ENCODE measurements around the gene CHD3. TPM values are rescaled to one million over a fixed set of nuclear protein-coding genes. Genes with fewer than 3 reads are reported as not detected.
A peak's percentile ranks its signal among the peaks of the same experiment; 100 is the strongest.

Gene CHD3
- polyA plus RNA-seq, 1 of the 3 experiments (the other 2 are of a cell fraction): 56.2 TPM

- ChIA-PET CTCF (interaction anchor here (0.6 to 1.7 kb wide), 7 partner anchors 10 to 460 kb away, joined by 3 to 8 read pairs (median 3); no protein-coding TSS in a partner anchor), POLR2A (no interaction called here)
- Histone ChIP-seq H3K4me3 (ENCODE audit: low read depth in 2 of 2, low read length in 1 of 2) (no peak overlapping the region), H3F3A (replicated peaks; ENCODE audit: insufficient read depth) (peaks cover 54% of the 10 kb centered on the region), H3K4me2 (peak overlapping the region; percentile 92), H3K4me1 (ENCODE audit: control insufficient read depth in 1 of 2, insufficient read depth in 2 of 2, low read depth in 1 of 2, low read length in 1 of 2) (peaks cover 33 to 41% of the 10 kb centered on the region in 2 experiments), H2AFZ (ENCODE audit: low read depth) (no peak overlapping the region), H3K27me3 (ENCODE audit: insufficient read depth) (no peaks in the 10 kb centered on the region), H3K9me2 (no peaks in the 10 kb centered on the region), H3K9ac (peak overlapping the region; percentile 99; the same call in 1 of the 2 replicates), H4K20me1 (ENCODE audit: insufficient read depth) (peaks cover 43% of the 10 kb centered on the region), H3K79me2 (ENCODE audit: insufficient read depth) (peaks cover 67% of the 10 kb centered on the region), H3K27ac (ENCODE audit: low read depth in 2 of 2, low read length in 1 of 2) (peak overlapping the region; percentile 95 to 100), H3K9me3 (no peaks in the 10 kb centered on the region), H3K36me3 (replicated peaks in 1 of 2; ENCODE audit: control insufficient read depth in 1 of 2, insufficient read depth in 2 of 2, low read length in 1 of 2) (peaks cover 5 to 17% of the 10 kb centered on the region in 2 experiments)
- 80% methylated on average over 1 of the region's 1 CpG for WGBS (ENCODE audit: low lambda C conversion rate)
- TF ChIP-seq SMC3 (IDR thresholded peaks at IDR 0.05; ENCODE audit: low read depth, low read length): no peak
- TF ChIP-seq YY1 (IDR thresholded peaks at IDR 0.05; ENCODE audit: low read depth): no peak
- no peak for TF ChIP-seq JUND (IDR thresholded peaks at IDR 0.05)
- DNase-seq: no peak
Observed at GRCh38 chr17:7840441-7840840, 48.1 kb upstream of the CHD3 start.

DNA sequence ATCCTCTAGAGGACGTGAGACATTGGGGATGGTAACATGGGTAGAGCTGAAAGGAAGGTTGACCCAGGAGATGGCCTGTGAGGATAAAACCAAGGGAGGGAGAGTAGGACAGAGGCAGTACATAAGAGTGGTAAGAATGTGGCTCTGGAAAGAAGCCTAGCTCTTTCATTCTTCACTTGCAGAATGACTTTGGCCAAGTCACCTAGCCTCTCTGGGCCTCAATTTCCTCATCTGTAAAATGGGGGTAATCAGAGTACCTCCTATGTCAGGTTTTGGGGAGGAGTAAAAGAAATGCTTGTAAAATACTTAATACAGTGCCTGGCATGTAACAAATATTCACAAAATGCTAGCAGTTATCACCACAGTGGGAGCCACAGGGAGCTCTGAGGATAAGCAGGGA is 47.7 kb upstream of the CHD3 start:
- 71% methylated on average over 1 of the region's 1 CpG for WGBS (ENCODE audit: low lambda C conversion rate)
- no peak for TF ChIP-seq TCF12 (IDR thresholded peaks at IDR 0.05)
- no peak for TF ChIP-seq MXI1 (IDR thresholded peaks at IDR 0.05; ENCODE audit: low read depth, low read length)
- TF ChIP-seq TEAD4 (IDR thresholded peaks at IDR 0.05; ENCODE audit: borderline replicate concordance, insufficient read depth): no peak
- TF ChIP-seq CHD2 (IDR thresholded peaks at IDR 0.05; ENCODE audit: low read length, partially characterized antibody): no peak
- TF ChIP-seq MEF2A (IDR thresholded peaks at IDR 0.05; ENCODE audit: borderline replicate concordance, low read depth): no peak
- TF ChIP-seq SMC3 (IDR thresholded peaks at IDR 0.05; ENCODE audit: low read depth, low read length): no peak
- TF ChIP-seq FOSL2 (IDR thresholded peaks at IDR 0.05; ENCODE audit: borderline replicate concordance, low read depth): no peak
- TF ChIP-seq REST (IDR thresholded peaks at IDR 0.05; ENCODE audit: low read depth, low read length): no peak
- TF ChIP-seq, protein P1, sequence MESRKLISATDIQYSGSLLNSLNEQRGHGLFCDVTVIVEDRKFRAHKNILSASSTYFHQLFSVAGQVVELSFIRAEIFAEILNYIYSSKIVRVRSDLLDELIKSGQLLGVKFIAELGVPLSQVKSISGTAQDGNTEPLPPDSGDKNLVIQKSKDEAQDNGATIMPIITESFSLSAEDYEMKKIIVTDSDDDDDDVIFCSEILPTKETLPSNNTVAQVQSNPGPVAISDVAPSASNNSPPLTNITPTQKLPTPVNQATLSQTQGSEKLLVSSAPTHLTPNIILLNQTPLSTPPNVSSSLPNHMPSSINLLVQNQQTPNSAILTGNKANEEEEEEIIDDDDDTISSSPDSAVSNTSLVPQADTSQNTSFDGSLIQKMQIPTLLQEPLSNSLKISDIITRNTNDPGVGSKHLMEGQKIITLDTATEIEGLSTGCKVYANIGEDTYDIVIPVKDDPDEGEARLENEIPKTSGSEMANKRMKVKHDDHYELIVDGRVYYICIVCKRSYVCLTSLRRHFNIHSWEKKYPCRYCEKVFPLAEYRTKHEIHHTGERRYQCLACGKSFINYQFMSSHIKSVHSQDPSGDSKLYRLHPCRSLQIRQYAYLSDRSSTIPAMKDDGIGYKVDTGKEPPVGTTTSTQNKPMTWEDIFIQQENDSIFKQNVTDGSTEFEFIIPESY (IDR thresholded peaks at IDR 0.05; ENCODE audit: borderline replicate concordance, low read depth): no peak
- no peak for TF ChIP-seq USF2 (IDR thresholded peaks at IDR 0.05; ENCODE audit: borderline replicate concordance, low read depth, low read length)
- TF ChIP-seq USF1 (IDR thresholded peaks at IDR 0.05; ENCODE audit: borderline replicate concordance, low read depth): no peak
- peak overlapping the region; percentile 99; the same call in 1 of the 2 replicates for H3K9ac ChIP-seq
- no peak overlapping the region for H2AFZ ChIP-seq (ENCODE audit: low read depth)
- H3K9me3 ChIP-seq: no peaks in the 10 kb centered on the region
- peaks cover 52% of the 10 kb centered on the region for H3F3A ChIP-seq (replicated peaks; ENCODE audit: insufficient read depth)
- H3K4me3 ChIP-seq (ENCODE audit: low read depth in 2 of 2, low read length in 1 of 2): peak overlapping the region; percentile 66 to 67
- no peaks in the 10 kb centered on the region for H3K27me3 ChIP-seq (ENCODE audit: insufficient read depth)
- H3K36me3 ChIP-seq (replicated peaks in 1 of 2; ENCODE audit: control insufficient read depth in 1 of 2, insufficient read depth in 2 of 2, low read length in 1 of 2): peaks cover 8 to 20% of the 10 kb centered on the region in 2 experiments
- H3K9me2 ChIP-seq: no peaks in the 10 kb centered on the region
- peaks cover 46% of the 10 kb centered on the region for H4K20me1 ChIP-seq (ENCODE audit: insufficient read depth)
- peaks cover 36 to 45% of the 10 kb centered on the region in 2 experiments for H3K4me1 ChIP-seq (ENCODE audit: control insufficient read depth in 1 of 2, insufficient read depth in 2 of 2, low read depth in 1 of 2, low read length in 1 of 2)
- POLR2A ChIA-PET: no interaction called here
- CTCF ChIA-PET: interaction anchor here (0.6 to 1.7 kb wide), 7 partner anchors 10 to 459 kb away, joined by 3 to 8 read pairs (median 3); no protein-coding TSS in a partner anchor
- DNase-seq: no peak
- peaks cover 71% of the 10 kb centered on the region for H3K79me2 ChIP-seq (ENCODE audit: insufficient read depth)
- H3K27ac ChIP-seq (ENCODE audit: low read depth in 2 of 2, low read length in 1 of 2): peak overlapping the region; percentile 95 to 100
- peak overlapping the region; percentile 92 for H3K4me2 ChIP-seq

Data from SK-N-SH (cell line).